B cell (primary cell): ENCODE data around the gene NPW. TPM values are rescaled to one million over a fixed set of nuclear protein-coding genes. Genes with fewer than 3 reads are reported as not detected.

Source experiments
- ATAC-seq: fragments of 200-7000 bp; cut with Tn5 transposase; one replicate; pipeline ENCODE4 v1.10.0; 2021; ENCODE audit warnings: low read depth, mild to moderate bottlenecking, moderate number of reproducible peaks, moderate library complexity
- CTCF ChIA-PET: fragments of 350-600 bp; sonication (Branson Sonifier 250); formaldehyde crosslinking; loops from one replicate; lab custom pipeline; 2021; ENCODE audit warnings: antibody characterized with exemption, inconsistent platforms; lab: Charles Lee
- POLR2A ChIA-PET: fragments of 350-600 bp; sonication (Branson Sonifier 250); formaldehyde crosslinking; loops from one replicate; lab custom pipeline; 2021; ENCODE audit warnings: antibody characterized with exemption; lab: Charles Lee
- DNase-seq: peaks from one replicate; pipeline ENCODE4 v3.0.0; 2013
- H2AFZ ChIP-seq: 2 replicates; pipeline ENCODE4 v1.6.1; 2012; ENCODE audit warnings: mild to moderate bottlenecking, low read depth, low read length; ENCODE audit not compliant: insufficient read depth, poor library complexity, severe bottlenecking
- H3K27ac ChIP-seq, 2 donors: 1 replicate in 1 of 2; 2 replicates in 1 of 2; pipeline ENCODE4 v1.5.1; 2012 to 2013; ENCODE audit warnings: low read length in 2 of 2, mild to moderate bottlenecking in 2 of 2, moderate library complexity in 1 of 2
- H3K27me3 ChIP-seq, 4 experiments: fragments of 200-600 bp in 1 of 4; sonication (generic) in 1 of 4; replicated peaks in 1 of 4; 1 replicate in 2 of 4; 2 replicates in 2 of 4; pipeline versions ENCODE4 v1.6.1 to v1.7.0; 2013 to 2016; ENCODE audit warnings: low read length in 3 of 4, mild to moderate bottlenecking in 2 of 4, mixed read lengths in 1 of 4, moderate library complexity in 1 of 4; ENCODE audit not compliant: insufficient read depth in 4 of 4, control insufficient read depth in 3 of 4; ENCODE audit errors: control extremely low read depth in 1 of 4
- H3K36me3 ChIP-seq, 2 experiments: replicated peaks in 1 of 2; 1 replicate in 1 of 2; 2 replicates in 1 of 2; pipeline versions ENCODE4 v1.6.1 to v1.7.1; 2013; ENCODE audit warnings: low read length in 1 of 2; ENCODE audit not compliant: insufficient read depth in 2 of 2, control insufficient read depth in 1 of 2; ENCODE audit errors: control extremely low read depth in 1 of 2, extremely low read depth in 1 of 2
- H3K4me1 ChIP-seq, 2 donors: fragments of 200-600 bp in 1 of 2; sonication (generic) in 1 of 2; 1 replicate in 1 of 2; 2 replicates in 1 of 2; pipeline versions ENCODE4 v1.5.1 to v1.6.1; 2013 to 2017; ENCODE audit warnings: low read length in 2 of 2; ENCODE audit not compliant: control insufficient read depth in 2 of 2, insufficient read depth in 2 of 2
- H3K4me2 ChIP-seq: replicated peaks from 2 replicates; pipeline ENCODE3; 2012; ENCODE audit warnings: mild to moderate bottlenecking, low read depth, low read length; ENCODE audit not compliant: poor library complexity, severe bottlenecking
- H3K4me3 ChIP-seq, 5 experiments: fragments of 200-600 bp in 1 of 5; sonication (generic) in 1 of 5; 1 replicate in 3 of 5; 2 replicates in 2 of 5; pipeline versions ENCODE4 v1.5.1 to v1.7.0; 2011 to 2016; ENCODE audit warnings: low read length in 4 of 5, mild to moderate bottlenecking in 4 of 5, low read depth in 2 of 5, control low read depth in 1 of 5, moderate library complexity in 1 of 5; ENCODE audit not compliant: insufficient read depth in 1 of 5; ENCODE audit errors: control extremely low read depth in 1 of 5, extremely low read depth in 1 of 5
- H3K79me2 ChIP-seq: fragments of 200-600 bp; sonication (generic); one replicate; pipeline ENCODE4 v1.6.0; 2016; ENCODE audit warnings: low read length; ENCODE audit not compliant: control insufficient read depth, insufficient read depth
- H3K9ac ChIP-seq: fragments of 200-600 bp; sonication (generic); 2 replicates; pipeline ENCODE4 v1.6.1; 2017; ENCODE audit warnings: mild to moderate bottlenecking, low read length, moderate library complexity
- H3K9me3 ChIP-seq, 3 donors: one replicate each; pipeline versions ENCODE4 v1.6.1 to v1.7.1; 2013; ENCODE audit warnings: low read length in 2 of 3; ENCODE audit not compliant: control insufficient read depth in 2 of 3, insufficient read depth in 1 of 3; ENCODE audit errors: control extremely low read depth in 1 of 3
- H4K20me1 ChIP-seq: 2 replicates; pipeline ENCODE4 v1.6.0; 2012; ENCODE audit warnings: mild to moderate bottlenecking, low read length; ENCODE audit not compliant: insufficient read depth, control insufficient read depth, poor library complexity, severe bottlenecking
- H3K27ac Mint-ChIP-seq: one replicate; pipeline ENCODE4 v1.8.0; 2021; ENCODE audit warnings: mixed read lengths
- H3K27me3 Mint-ChIP-seq: one replicate; pipeline ENCODE4 v1.8.0; 2021; ENCODE audit warnings: mixed read lengths
- H3K4me1 Mint-ChIP-seq: one replicate; pipeline ENCODE4 v1.8.0; 2021; ENCODE audit warnings: mixed read lengths
- H3K4me3 Mint-ChIP-seq: one replicate; pipeline ENCODE4 v1.8.0; 2021; ENCODE audit warnings: mixed read lengths
- H3K9me3 Mint-ChIP-seq: one replicate; pipeline ENCODE4 v1.8.0; 2022; ENCODE audit warnings: mixed read lengths; ENCODE audit not compliant: insufficient read depth
- EZH2 ChIP-seq: IDR thresholded peaks from 2 replicates; pipeline ENCODE4 v1.6.1; 2012; ENCODE audit warnings: borderline replicate concordance, low read depth, mild to moderate bottlenecking, moderate library complexity, low read length; ENCODE audit not compliant: insufficient read depth, poor library complexity, severe bottlenecking
- WGBS: methylation state at CpG from one replicate; pipeline ENCODE4 v1.1.5; 2013; ENCODE audit warnings: missing lambda C conversion rate; ENCODE audit not compliant: insufficient coverage; 5-methylcytosine and 5-hydroxymethylcytosine counted together
- intact Hi-C: fragments of 100-400 bp; cut with micrococcal nuclease; formaldehyde crosslinking; loops from one replicate; pipeline ENCODE4 v1.10.0; 2022
- polyA plus RNA-seq: library from polyadenylated mRNA; depleted of rRNA; stranded (reverse); fragments of >200 nt; gene quantifications from 2 replicates; pipeline ENCODE4 v1.2.3, GENCODE V29; 2012
- total RNA-seq, 2 donors: library from RNA; stranded (reverse); fragments of 120-200 nt in 1 of 2; gene quantifications; 1 replicate in 1 of 2; 2 replicates in 1 of 2; pipeline versions ENCODE4 v1.2.3 to v1.2.4, GENCODE V29; 2013 to 2022
- TF ChIP-seq, protein P1 (sequence below): fragments of 200-600 bp; IDR thresholded peaks from one replicate; pipeline ENCODE4 v1.8.0; 2022; ENCODE audit warnings: antibody characterized with exemption, mild to moderate bottlenecking

NPW gene
- total and polyA plus RNA-seq, 2 donors (not counting 1 experiment from before 2014, with no cell fraction given): 0.13 to 1.7 TPM

GRCh38 chr16:1977875-1978268, 41.7 kb upstream of the NPW start:
- peaks cover 11% of the 10 kb centered on the region for H3K4me1 Mint-ChIP-seq
- Histone ChIP-seq H3K9me3 (peaks cover 0 to 6% (median 0%) of the 10 kb centered on the region in 3 donors), H3K4me3 (no peak overlapping the region), H4K20me1 (peaks cover 41% of the 10 kb centered on the region), H3K27ac (no peak overlapping the region), H3K4me2 (no peak overlapping the region), H3K79me2 (peaks cover 21% of the 10 kb centered on the region), H3K36me3 (peaks cover 0 to 42% of the 10 kb centered on the region in 2 experiments), H3K9ac (no peak overlapping the region), H3K27me3 (peaks cover 0 to 63% (median 18%) of the 10 kb centered on the region in 4 experiments), H3K4me1 (peaks cover 4 to 16% of the 10 kb centered on the region in 2 donors), H2AFZ (no peak overlapping the region)
- ATAC-seq (no peak), DNase-seq (no peak)
- intact Hi-C loops: no loop called here
- H3K27ac Mint-ChIP-seq: no peak overlapping the region
- ChIA-PET CTCF (interaction anchor here (0.6 to 1.3 kb wide), 3 partner anchors 26 to 895 kb away, joined by 3 to 4 read pairs (median 4); no protein-coding TSS in a partner anchor), POLR2A (interaction anchor here (1.5 to 2.0 kb wide), 2 partner anchors 13 kb away, joined by 3 to 5 read pairs; partner anchors contain the start of gene RPS2)
- no peaks in the 10 kb centered on the region for H3K9me3 Mint-ChIP-seq
- no peak for TF ChIP-seq EZH2
- TF ChIP-seq, protein P1, sequence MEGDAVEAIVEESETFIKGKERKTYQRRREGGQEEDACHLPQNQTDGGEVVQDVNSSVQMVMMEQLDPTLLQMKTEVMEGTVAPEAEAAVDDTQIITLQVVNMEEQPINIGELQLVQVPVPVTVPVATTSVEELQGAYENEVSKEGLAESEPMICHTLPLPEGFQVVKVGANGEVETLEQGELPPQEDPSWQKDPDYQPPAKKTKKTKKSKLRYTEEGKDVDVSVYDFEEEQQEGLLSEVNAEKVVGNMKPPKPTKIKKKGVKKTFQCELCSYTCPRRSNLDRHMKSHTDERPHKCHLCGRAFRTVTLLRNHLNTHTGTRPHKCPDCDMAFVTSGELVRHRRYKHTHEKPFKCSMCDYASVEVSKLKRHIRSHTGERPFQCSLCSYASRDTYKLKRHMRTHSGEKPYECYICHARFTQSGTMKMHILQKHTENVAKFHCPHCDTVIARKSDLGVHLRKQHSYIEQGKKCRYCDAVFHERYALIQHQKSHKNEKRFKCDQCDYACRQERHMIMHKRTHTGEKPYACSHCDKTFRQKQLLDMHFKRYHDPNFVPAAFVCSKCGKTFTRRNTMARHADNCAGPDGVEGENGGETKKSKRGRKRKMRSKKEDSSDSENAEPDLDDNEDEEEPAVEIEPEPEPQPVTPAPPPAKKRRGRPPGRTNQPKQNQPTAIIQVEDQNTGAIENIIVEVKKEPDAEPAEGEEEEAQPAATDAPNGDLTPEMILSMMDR: no peak
- H3K27me3 Mint-ChIP-seq: peaks cover 2% of the 10 kb centered on the region
- over 99% methylated on average over 18 of the region's 18 CpGs for WGBS
- H3K4me3 Mint-ChIP-seq: no peak overlapping the region

DNA sequence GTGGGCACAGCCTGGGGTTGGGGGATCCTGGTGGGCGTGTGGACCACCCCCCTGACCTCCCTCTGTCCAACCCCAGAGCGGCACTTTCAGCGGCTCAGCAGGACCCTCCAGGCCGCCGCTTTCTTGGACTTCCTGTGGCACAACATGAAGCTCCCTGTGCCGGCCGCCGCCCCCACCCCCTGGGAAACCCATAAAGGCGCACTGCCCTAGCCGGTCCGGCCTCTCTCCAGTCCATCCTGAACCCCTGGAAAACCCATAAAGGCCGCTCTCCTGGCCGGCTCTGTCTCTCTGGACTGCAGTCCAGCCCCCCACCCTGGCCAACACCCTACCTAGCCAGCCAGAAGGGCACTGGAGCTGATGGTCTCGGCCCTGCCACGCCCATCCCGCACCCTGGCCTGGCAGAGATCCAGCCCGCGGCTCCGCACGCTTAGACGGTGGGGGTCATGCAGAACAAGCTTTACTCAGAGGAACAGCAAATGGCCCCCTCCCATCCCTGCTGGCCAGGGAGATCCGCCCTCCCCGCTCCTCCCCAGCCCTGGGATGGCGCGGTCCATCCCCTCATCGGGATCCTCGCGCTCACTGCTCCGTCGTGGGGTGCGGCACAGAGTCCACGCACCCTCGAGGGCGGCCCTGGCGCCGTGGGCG, 41.0 kb upstream of the NPW start:
- no peak for DNase-seq
- Histone ChIP-seq H3K4me2 (no peak overlapping the region), H3K36me3 (peaks cover 0 to 42% of the 10 kb centered on the region in 2 experiments), H3K4me1 (peaks cover 8 to 22% of the 10 kb centered on the region in 2 donors), H3K9me3 (peaks cover 0 to 6% (median 0%) of the 10 kb centered on the region in 3 donors), H3K9ac (no peak overlapping the region), H3K27me3 (peaks cover 0 to 65% (median 20%) of the 10 kb centered on the region in 4 experiments), H2AFZ (no peak overlapping the region), H3K27ac (no peak overlapping the region), H3K4me3 (no peak overlapping the region), H4K20me1 (peaks cover 35% of the 10 kb centered on the region), H3K79me2 (peaks cover 14% of the 10 kb centered on the region)
- intact Hi-C loops: no loop called here
- no peak overlapping the region for H3K4me3 Mint-ChIP-seq
- peaks cover 6% of the 10 kb centered on the region for H3K27me3 Mint-ChIP-seq
- 92% methylated on average over 29 of the region's 37 CpGs for WGBS
- peaks cover 12% of the 10 kb centered on the region for H3K4me1 Mint-ChIP-seq
- POLR2A ChIA-PET: interaction anchor here (1.5 to 2.0 kb wide), 2 partner anchors 13 to 14 kb away, joined by 3 to 5 read pairs; partner anchors contain the start of gene RPS2
- no peak for ATAC-seq
- no peak for TF ChIP-seq EZH2
- TF ChIP-seq, protein P1: no peak
- CTCF ChIA-PET: interaction anchor here (0.6 to 1.0 kb wide), 2 partner anchors 43 to 894 kb away, joined by 3 to 4 read pairs; no protein-coding TSS in a partner anchor
- H3K9me3 Mint-ChIP-seq: no peaks in the 10 kb centered on the region
- no peak overlapping the region for H3K27ac Mint-ChIP-seq
